ENCODE results near the gene KCTD6.

GRCh38 chr3:58514405-58514804 lies 22.5 kb downstream of the KCTD6 start:
- no peak for TF ChIP-seq SP1 (CRISPR knock-in tag; conservative IDR thresholded peaks at IDR 0.05)
- TF ChIP-seq E2F4 (CRISPR knock-in tag; IDR thresholded peaks at IDR 0.05; ENCODE audit: borderline replicate concordance, low read depth), result no peak
- TF ChIP-seq CTCF (IDR thresholded peaks at IDR 0.05), result no peak
- TF ChIP-seq NFYB (CRISPR knock-in tag; conservative IDR thresholded peaks at IDR 0.05; ENCODE audit: low read depth), result no peak
- no peak for TF ChIP-seq MAX (CRISPR knock-in tag; IDR thresholded peaks at IDR 0.05)
- TF ChIP-seq ELF4 (CRISPR knock-in tag; IDR thresholded peaks at IDR 0.05; ENCODE audit: low read depth), result no peak
- no peak for TF ChIP-seq NR3C1 (CRISPR knock-in tag; conservative IDR thresholded peaks at IDR 0.05; ENCODE audit: low read depth)
- TF ChIP-seq ZNF232 (CRISPR knock-in tag; IDR thresholded peaks at IDR 0.05), result no peak
- TF ChIP-seq ATF3 (CRISPR knock-in tag; conservative IDR thresholded peaks at IDR 0.05), result no peak
- TF ChIP-seq PRDM15 (CRISPR knock-in tag; IDR thresholded peaks at IDR 0.05), result no peak
